ENCODE measurements around the gene NEURL1. TPM values are rescaled to one million over a fixed set of nuclear protein-coding genes. Genes with fewer than 3 reads are reported as not detected.
"Not testable (repeated sequence)": the region's sequence is repeated elsewhere in the genome, so short reads cannot be mapped to it uniquely, and the experiment has no call there.

The NEURL1 gene
- total and polyA plus RNA-seq, 2 donors (not counting 3 experiments of a cell fraction or from before 2014, with no cell fraction given), result 0.06 to 0.22 TPM

DNA sequence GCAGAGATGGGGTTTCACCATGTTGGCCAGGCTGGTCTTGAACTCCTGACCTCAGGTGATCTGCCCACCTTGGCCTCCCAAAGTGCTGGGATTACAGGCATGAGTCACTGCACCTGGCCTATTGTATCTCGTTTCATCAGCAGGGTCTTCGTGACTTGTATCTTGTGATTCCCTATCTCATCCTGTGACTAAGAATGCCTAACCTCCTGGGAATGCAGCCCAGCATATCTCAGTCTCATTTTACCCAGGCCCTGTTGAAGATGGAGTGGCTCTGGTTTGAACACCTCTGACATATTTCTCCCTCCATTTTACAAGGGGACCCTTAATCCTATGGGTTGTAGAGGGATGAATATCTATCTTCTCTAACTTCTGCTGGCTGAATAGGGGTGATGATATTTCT, 34.0 kb downstream of the NEURL1 start:
- DNase-seq (ENCODE audit: low read depth, low spot score), result peak; percentile 17
- H3K36me3 ChIP-seq (ENCODE audit: control insufficient read depth in 2 of 2, extremely low read depth in 1 of 2, insufficient read depth in 2 of 2, low read length in 2 of 2); FAIRE-seq; H3K27me3 ChIP-seq (ENCODE audit: control insufficient read depth in 2 of 2, insufficient read depth in 2 of 2, low read length in 2 of 2); H3K27ac ChIP-seq (ENCODE audit: insufficient read depth, low read depth, low read length); dilution Hi-C loops (cut with MboI; ENCODE audit: extremely low pct_ligation_motif_present, low sequenced_read_pairs); H3K9me3 ChIP-seq (replicated peaks; ENCODE audit: control insufficient read depth, insufficient read depth, low read length); BruUV-seq (replicated peaks); H3K4me1 ChIP-seq (ENCODE audit: control insufficient read depth, extremely low read depth, insufficient read depth, low read length); H4K20me1 ChIP-seq (replicated peaks; ENCODE audit: control insufficient read depth, extremely low read depth, insufficient read depth, low read length); H3K9me1 ChIP-seq (replicated peaks; ENCODE audit: control insufficient read depth, extremely low read depth, insufficient read depth, low read length); H2AFZ ChIP-seq (ENCODE audit: low read depth, low read length); H3K79me2 ChIP-seq (ENCODE audit: control insufficient read depth, insufficient read depth, low read length); H3K9ac ChIP-seq (replicated peaks; ENCODE audit: extremely low read depth, insufficient read depth, low read length); POLR2A ChIA-PET; H3K4me3 ChIP-seq (replicated peaks in 1 of 3; ENCODE audit: insufficient read depth in 1 of 3, low read depth in 1 of 3, low read length in 3 of 3); H3K4me2 ChIP-seq (ENCODE audit: insufficient read depth, low read length); intact Hi-C loops (cut with micrococcal nuclease): not testable (repeated sequence)
- CTCF ChIA-PET, result interaction anchor here (1.0 kb wide), 1 partner anchor 15 kb away, joined by 3 read pairs; no protein-coding TSS in a partner anchor
- peak; percentile 23 for TF ChIP-seq FOS (IDR thresholded peaks at IDR 0.05; ENCODE audit: borderline replicate concordance, insufficient read depth, low read length)
- TF ChIP-seq GATA2 (IDR thresholded peaks at IDR 0.05; ENCODE audit: insufficient read depth, insufficient read length, low read depth, low read length), result peak; percentile 74

DNA sequence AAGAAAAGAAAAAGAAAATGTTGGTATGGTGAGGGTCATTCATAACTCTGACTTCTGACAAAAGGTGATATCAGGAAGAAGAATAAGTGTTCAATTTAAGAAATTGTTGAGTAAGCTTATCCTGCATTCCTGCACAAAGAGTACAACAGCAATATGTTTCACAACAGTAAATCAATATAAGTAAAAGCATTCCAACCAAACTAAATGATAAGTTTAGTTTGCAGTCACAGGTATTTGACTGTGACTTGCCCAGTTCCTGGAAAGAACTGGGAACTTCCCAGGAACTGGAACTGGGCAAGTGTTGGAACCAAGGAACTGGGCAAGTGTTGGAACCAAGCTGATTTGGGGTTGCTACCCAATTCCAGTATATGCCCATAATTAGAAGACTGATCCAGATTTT, 35.0 kb downstream of the NEURL1 start:
- no peak overlapping the region for H2AFZ ChIP-seq (ENCODE audit: low read depth, low read length)
- TF ChIP-seq POLR2A (IDR thresholded peaks at IDR 0.05; ENCODE audit: low read depth, low read length) (no peak), EZH2 (IDR thresholded peaks at IDR 0.05; ENCODE audit: borderline replicate concordance, low read depth, low read length, severe bottlenecking) (no peak), GATA2 (IDR thresholded peaks at IDR 0.05; ENCODE audit: insufficient read depth, insufficient read length, low read depth, low read length) (no peak), POLR2AphosphoS5 (IDR thresholded peaks at IDR 0.05; ENCODE audit: insufficient read depth, low read depth, low read length) (no peak), JUN (IDR thresholded peaks at IDR 0.05; ENCODE audit: borderline replicate concordance, insufficient read depth, insufficient read length, low read depth) (no peak), MYC (IDR thresholded peaks at IDR 0.05; ENCODE audit: low read depth, low read length) (no peak), FOS (IDR thresholded peaks at IDR 0.05; ENCODE audit: borderline replicate concordance, insufficient read depth, low read length) (no peak)
- TF ChIP-seq, protein P1, sequence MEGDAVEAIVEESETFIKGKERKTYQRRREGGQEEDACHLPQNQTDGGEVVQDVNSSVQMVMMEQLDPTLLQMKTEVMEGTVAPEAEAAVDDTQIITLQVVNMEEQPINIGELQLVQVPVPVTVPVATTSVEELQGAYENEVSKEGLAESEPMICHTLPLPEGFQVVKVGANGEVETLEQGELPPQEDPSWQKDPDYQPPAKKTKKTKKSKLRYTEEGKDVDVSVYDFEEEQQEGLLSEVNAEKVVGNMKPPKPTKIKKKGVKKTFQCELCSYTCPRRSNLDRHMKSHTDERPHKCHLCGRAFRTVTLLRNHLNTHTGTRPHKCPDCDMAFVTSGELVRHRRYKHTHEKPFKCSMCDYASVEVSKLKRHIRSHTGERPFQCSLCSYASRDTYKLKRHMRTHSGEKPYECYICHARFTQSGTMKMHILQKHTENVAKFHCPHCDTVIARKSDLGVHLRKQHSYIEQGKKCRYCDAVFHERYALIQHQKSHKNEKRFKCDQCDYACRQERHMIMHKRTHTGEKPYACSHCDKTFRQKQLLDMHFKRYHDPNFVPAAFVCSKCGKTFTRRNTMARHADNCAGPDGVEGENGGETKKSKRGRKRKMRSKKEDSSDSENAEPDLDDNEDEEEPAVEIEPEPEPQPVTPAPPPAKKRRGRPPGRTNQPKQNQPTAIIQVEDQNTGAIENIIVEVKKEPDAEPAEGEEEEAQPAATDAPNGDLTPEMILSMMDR (IDR thresholded peaks at IDR 0.05; ENCODE audit: extremely low read depth in 1 of 2, insufficient read depth in 1 of 2, low read depth in 1 of 2, low read length in 2 of 2), result no peak
- TF ChIP-seq, protein P2, sequence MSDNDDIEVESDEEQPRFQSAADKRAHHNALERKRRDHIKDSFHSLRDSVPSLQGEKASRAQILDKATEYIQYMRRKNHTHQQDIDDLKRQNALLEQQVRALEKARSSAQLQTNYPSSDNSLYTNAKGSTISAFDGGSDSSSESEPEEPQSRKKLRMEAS (IDR thresholded peaks at IDR 0.05; ENCODE audit: insufficient read depth, insufficient read length), result no peak
- H3K4me1 ChIP-seq (ENCODE audit: control insufficient read depth, extremely low read depth, insufficient read depth, low read length), result no peaks in the 10 kb centered on the region
- no peaks in the 10 kb centered on the region for H3K79me2 ChIP-seq (ENCODE audit: control insufficient read depth, insufficient read depth, low read length)
- dilution Hi-C loops (cut with MboI; ENCODE audit: extremely low pct_ligation_motif_present, low sequenced_read_pairs) (no loop called here), intact Hi-C loops (cut with micrococcal nuclease) (no loop called here)
- DNase-seq (ENCODE audit: low read depth, low spot score) (no peak), FAIRE-seq (no peak)
- no peaks in the 10 kb centered on the region for H3K36me3 ChIP-seq (ENCODE audit: control insufficient read depth in 2 of 2, extremely low read depth in 1 of 2, insufficient read depth in 2 of 2, low read length in 2 of 2)
- H3K4me3 ChIP-seq (replicated peaks in 1 of 3; ENCODE audit: insufficient read depth in 1 of 3, low read depth in 1 of 3, low read length in 3 of 3), result no peak overlapping the region
- H3K9me1 ChIP-seq (replicated peaks; ENCODE audit: control insufficient read depth, extremely low read depth, insufficient read depth, low read length), result no peaks in the 10 kb centered on the region
- CTCF ChIA-PET, result interaction anchor here (1.0 to 1.3 kb wide), 2 partner anchors 14 kb away, joined by 3 to 5 read pairs; no protein-coding TSS in a partner anchor
- H3K9me3 ChIP-seq (replicated peaks; ENCODE audit: control insufficient read depth, insufficient read depth, low read length), result no peaks in the 10 kb centered on the region
- POLR2A ChIA-PET, result no interaction called here
- no peak overlapping the region for H3K9ac ChIP-seq (replicated peaks; ENCODE audit: extremely low read depth, insufficient read depth, low read length)
- H3K27ac ChIP-seq (ENCODE audit: insufficient read depth, low read depth, low read length), result no peak overlapping the region
- H3K27me3 ChIP-seq (ENCODE audit: control insufficient read depth in 2 of 2, insufficient read depth in 2 of 2, low read length in 2 of 2), result no peaks in the 10 kb centered on the region
- no TSS peak for BruUV-seq (replicated peaks)
- no peak overlapping the region for H3K4me2 ChIP-seq (ENCODE audit: insufficient read depth, low read length)
- no peaks in the 10 kb centered on the region for H4K20me1 ChIP-seq (replicated peaks; ENCODE audit: control insufficient read depth, extremely low read depth, insufficient read depth, low read length)

Measured in endothelial cell of umbilical vein (primary cell).